ENCODE measurements around the gene TF.

Gene TF

DNA sequence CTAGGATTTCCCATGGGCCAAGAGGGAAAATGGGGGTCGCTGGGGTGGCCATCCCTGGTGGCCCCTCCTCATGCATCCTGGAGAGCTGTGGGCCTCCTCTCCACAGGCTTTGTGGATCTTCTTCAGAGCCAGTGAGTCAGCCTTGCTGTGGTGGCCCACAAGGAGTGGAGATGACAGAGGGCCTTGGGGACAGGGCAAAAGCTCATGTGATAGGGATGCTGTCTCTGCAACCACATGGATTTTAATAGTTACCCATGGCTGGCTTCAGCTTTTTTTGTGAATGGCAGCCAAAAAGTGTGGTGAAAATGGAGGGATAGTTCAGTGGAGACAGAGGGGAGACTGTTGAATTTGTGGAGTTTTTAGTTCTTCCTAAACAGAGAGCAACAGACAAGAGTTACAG, 1.2 kb downstream of the TF start:
- Mint-ChIP-seq H3K4me3 (no peak overlapping the region), H3K27ac (no peak overlapping the region), H3K4me1 (peaks cover 6% of the 10 kb centered on the region), H3K27me3 (ENCODE audit: low read depth) (peaks cover 4% of the 10 kb centered on the region), H3K9me3 (no peaks in the 10 kb centered on the region), H3K36me3 (ENCODE audit: low read depth) (no peaks in the 10 kb centered on the region)
- TF ChIP-seq, protein P1, sequence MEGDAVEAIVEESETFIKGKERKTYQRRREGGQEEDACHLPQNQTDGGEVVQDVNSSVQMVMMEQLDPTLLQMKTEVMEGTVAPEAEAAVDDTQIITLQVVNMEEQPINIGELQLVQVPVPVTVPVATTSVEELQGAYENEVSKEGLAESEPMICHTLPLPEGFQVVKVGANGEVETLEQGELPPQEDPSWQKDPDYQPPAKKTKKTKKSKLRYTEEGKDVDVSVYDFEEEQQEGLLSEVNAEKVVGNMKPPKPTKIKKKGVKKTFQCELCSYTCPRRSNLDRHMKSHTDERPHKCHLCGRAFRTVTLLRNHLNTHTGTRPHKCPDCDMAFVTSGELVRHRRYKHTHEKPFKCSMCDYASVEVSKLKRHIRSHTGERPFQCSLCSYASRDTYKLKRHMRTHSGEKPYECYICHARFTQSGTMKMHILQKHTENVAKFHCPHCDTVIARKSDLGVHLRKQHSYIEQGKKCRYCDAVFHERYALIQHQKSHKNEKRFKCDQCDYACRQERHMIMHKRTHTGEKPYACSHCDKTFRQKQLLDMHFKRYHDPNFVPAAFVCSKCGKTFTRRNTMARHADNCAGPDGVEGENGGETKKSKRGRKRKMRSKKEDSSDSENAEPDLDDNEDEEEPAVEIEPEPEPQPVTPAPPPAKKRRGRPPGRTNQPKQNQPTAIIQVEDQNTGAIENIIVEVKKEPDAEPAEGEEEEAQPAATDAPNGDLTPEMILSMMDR (IDR thresholded peaks at IDR 0.05; ENCODE audit: unreplicated experiment in 3 of 3), result no peak

GRCh38 chr3:133747907-133748639, 1.9 kb downstream of the TF start:
- Mint-ChIP-seq H3K9me3 (no peaks in the 10 kb centered on the region), H3K36me3 (ENCODE audit: low read depth) (no peaks in the 10 kb centered on the region), H3K4me3 (no peak overlapping the region), H3K27me3 (ENCODE audit: low read depth) (peaks cover 4% of the 10 kb centered on the region), H3K4me1 (peaks cover under 1% of the 10 kb centered on the region), H3K27ac (no peak overlapping the region)
- TF ChIP-seq, protein P1 (IDR thresholded peaks at IDR 0.05; ENCODE audit: unreplicated experiment in 3 of 3), result no peak

DNA sequence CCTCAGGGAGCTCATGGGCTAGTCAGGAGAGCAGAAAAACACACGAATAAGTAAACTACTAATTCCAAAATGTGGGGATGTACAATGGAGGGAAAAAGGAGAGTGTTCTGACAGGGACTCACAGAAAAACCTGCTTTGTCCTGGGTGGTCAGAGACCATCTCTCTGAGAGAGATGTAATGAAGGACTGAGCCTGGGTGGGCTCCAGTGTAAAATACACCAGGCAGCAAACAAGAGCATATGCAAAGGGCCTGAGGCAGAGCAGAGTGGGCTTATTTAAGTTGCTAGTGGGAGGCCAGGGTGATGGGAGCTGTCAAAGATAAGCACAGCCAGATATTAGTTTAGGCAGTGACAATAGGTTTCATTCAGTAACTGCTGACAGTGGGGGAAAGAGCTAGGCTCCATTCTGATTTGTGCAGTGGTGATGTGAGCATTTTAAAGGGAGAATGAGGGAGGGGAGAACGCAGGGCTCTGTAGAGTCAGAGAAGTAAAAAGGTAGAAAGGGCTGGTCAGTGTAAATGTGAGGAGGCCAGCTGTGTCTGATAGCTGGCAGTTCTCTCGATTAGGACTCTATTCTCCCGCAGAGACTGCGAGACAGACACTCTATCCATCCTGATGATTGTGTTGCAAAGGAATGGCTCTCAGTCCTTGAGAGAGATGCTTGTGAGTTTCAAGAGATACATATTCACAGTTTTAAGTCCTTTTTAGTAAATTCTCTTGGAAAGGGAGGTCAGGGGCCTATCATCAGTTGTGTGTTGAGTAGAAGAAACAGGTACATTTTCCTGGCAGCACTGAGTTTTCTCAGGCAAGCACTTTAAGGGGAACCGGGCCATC, 3.5 kb downstream of the TF start:
- H3K27ac Mint-ChIP-seq, result no peak overlapping the region
- peaks cover 4% of the 10 kb centered on the region for H3K27me3 Mint-ChIP-seq (ENCODE audit: low read depth)
- H3K36me3 Mint-ChIP-seq (ENCODE audit: low read depth), result no peaks in the 10 kb centered on the region
- H3K4me3 Mint-ChIP-seq, result no peak overlapping the region
- TF ChIP-seq, protein P1 (IDR thresholded peaks at IDR 0.05; ENCODE audit: unreplicated experiment in 3 of 3), result no peak
- no peaks in the 10 kb centered on the region for H3K4me1 Mint-ChIP-seq
- H3K9me3 Mint-ChIP-seq, result no peaks in the 10 kb centered on the region

DNA sequence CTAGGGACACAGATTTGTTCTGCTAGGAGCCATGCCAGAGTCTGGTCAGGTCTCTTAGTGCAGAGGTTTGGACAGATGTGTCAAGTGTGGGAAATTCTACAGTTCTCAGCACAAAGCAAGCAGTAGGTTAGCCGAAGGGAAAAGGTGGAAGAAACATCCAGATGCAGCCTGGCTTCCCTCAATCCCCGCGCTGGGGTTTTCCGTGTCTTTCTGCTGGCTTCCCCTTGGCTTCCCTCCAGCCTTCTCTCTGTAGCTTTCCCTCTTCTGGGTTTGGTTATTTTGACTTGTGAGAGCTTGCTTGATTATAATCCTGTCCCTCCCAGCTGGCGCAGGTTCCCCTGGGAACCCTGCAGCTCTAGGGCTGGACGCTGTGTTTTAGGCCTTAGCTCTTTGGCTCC, 4.1 kb downstream of the TF start:
- H3K9me3 Mint-ChIP-seq, result no peaks in the 10 kb centered on the region
- H3K27me3 Mint-ChIP-seq (ENCODE audit: low read depth), result peaks cover 4% of the 10 kb centered on the region
- H3K36me3 Mint-ChIP-seq (ENCODE audit: low read depth), result no peaks in the 10 kb centered on the region
- no peak overlapping the region for H3K4me3 Mint-ChIP-seq
- no peaks in the 10 kb centered on the region for H3K4me1 Mint-ChIP-seq
- H3K27ac Mint-ChIP-seq, result no peak overlapping the region
- TF ChIP-seq, protein P1 (IDR thresholded peaks at IDR 0.05; ENCODE audit: unreplicated experiment in 3 of 3), result no peak

DNA sequence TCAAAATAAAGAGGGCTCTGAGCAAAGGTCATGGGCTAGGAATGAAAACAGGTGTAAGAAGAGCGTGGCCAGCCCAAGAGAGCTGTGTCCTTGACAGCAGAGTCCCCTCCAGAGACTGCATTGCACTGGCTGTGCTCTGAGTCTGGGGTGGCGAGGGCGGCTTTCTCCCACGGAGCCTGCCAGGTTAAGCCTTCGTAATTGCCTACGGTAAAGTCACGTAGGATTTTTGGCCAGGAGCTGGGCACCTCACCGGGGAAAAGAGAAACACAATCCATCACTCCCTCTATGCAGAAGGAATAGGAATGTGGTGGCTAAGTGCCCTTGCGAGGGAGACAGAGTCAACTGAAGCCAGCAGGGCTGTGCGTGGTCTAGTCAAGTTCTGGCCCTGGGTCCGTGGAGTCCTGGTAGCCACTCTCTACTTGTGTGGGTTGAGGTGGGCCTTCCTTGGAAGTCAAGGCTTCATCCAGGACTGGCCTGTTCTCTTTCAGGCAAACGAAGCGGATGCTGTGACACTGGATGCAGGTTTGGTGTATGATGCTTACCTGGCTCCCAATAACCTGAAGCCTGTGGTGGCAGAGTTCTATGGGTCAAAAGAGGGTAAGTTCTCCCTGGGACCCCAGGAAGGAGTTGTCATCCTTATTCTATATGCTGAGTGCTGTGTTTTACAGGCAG, 7.0 kb downstream of the TF start:
- no peak overlapping the region for H3K4me3 Mint-ChIP-seq
- no peak overlapping the region for H3K27ac Mint-ChIP-seq
- no peaks in the 10 kb centered on the region for H3K36me3 Mint-ChIP-seq (ENCODE audit: low read depth)
- no peaks in the 10 kb centered on the region for H3K4me1 Mint-ChIP-seq
- H3K27me3 Mint-ChIP-seq (ENCODE audit: low read depth), result no peaks in the 10 kb centered on the region
- TF ChIP-seq, protein P1 (IDR thresholded peaks at IDR 0.05; ENCODE audit: unreplicated experiment in 3 of 3), result no peak
- no peaks in the 10 kb centered on the region for H3K9me3 Mint-ChIP-seq

Measured in nephron (organoid).